Naive thymus-derived CD4-positive, alpha-beta T cell (primary cell): Measurements from ENCODE around the gene RABL6. TPM values are rescaled to one million over a fixed set of nuclear protein-coding genes. Genes with fewer than 3 reads are reported as not detected.
A peak's percentile ranks its signal among the peaks of the same experiment; 100 is the strongest.
"Not testable (repeated sequence)": the region's sequence is repeated elsewhere in the genome, so short reads cannot be mapped to it uniquely, and the experiment has no call there.

Experiments used
- ATAC-seq: fragments of 150-1000 bp; cut with Tn5 transposase; 2 replicates; pipeline ENCODE4 v1.10.0; 2021; ENCODE audit warnings: mild to moderate bottlenecking, moderate library complexity
- CTCF ChIA-PET: fragments of 350-600 bp; sonication (Branson Sonifier 250); formaldehyde crosslinking; loops from one replicate; lab custom pipeline; 2021; ENCODE audit warnings: antibody characterized with exemption; lab: Charles Lee
- POLR2A ChIA-PET: fragments of 350-600 bp; sonication (Branson Sonifier 250); formaldehyde crosslinking; loops from one replicate; lab custom pipeline; 2021; ENCODE audit warnings: antibody characterized with exemption, inconsistent platforms; lab: Charles Lee
- DNase-seq, 9 donors: peaks; one replicate each; pipeline versions ENCODE4 v3.0.0 to v3.0.0-alpha.2; 2020 to 2022; ENCODE audit warnings: mixed read lengths in 1 of 9
- H3K27ac ChIP-seq: one replicate; pipeline ENCODE4 v1.7.0; 2013; ENCODE audit warnings: mild to moderate bottlenecking, low read depth, low read length, moderate library complexity
- H3K27me3 ChIP-seq, 2 donors: one replicate each; pipeline ENCODE4 v1.7.0; 2013; ENCODE audit warnings: low read length in 2 of 2, mild to moderate bottlenecking in 2 of 2, moderate library complexity in 2 of 2; ENCODE audit not compliant: control insufficient read depth in 2 of 2, insufficient read depth in 2 of 2
- H3K36me3 ChIP-seq, 3 experiments: 1 replicate in 2 of 3; 2 replicates in 1 of 3; pipeline ENCODE4 v1.7.0; 2013; ENCODE audit warnings: low read length in 3 of 3, mild to moderate bottlenecking in 3 of 3, moderate library complexity in 1 of 3; ENCODE audit not compliant: insufficient read depth in 3 of 3, control insufficient read depth in 2 of 3
- H3K4me1 ChIP-seq, 2 donors: one replicate each; pipeline ENCODE4 v1.7.0; 2013; ENCODE audit warnings: low read length in 2 of 2, mild to moderate bottlenecking in 2 of 2, moderate library complexity in 1 of 2; ENCODE audit not compliant: control insufficient read depth in 2 of 2, insufficient read depth in 2 of 2
- H3K4me3 ChIP-seq: 2 replicates; pipeline ENCODE4 v1.7.0; 2013; ENCODE audit warnings: mild to moderate bottlenecking, low read length
- H3K9me3 ChIP-seq, 3 experiments: 1 replicate in 2 of 3; 2 replicates in 1 of 3; pipeline ENCODE4 v1.7.0; 2013; ENCODE audit warnings: low read length in 3 of 3; ENCODE audit not compliant: control insufficient read depth in 2 of 3
- H3K27ac Mint-ChIP-seq, 9 donors: one replicate each; pipeline ENCODE4 v1.8.0; 2020 to 2022; ENCODE audit warnings: mixed read lengths in 9 of 9, mild to moderate bottlenecking in 8 of 9, moderate library complexity in 5 of 9, inconsistent platforms in 2 of 9
- H3K27me3 Mint-ChIP-seq, 5 donors: one replicate each; pipeline ENCODE4 v1.8.0; 2021 to 2022; ENCODE audit warnings: mixed read lengths in 5 of 5, mild to moderate bottlenecking in 1 of 5
- H3K36me3 Mint-ChIP-seq, 5 donors: one replicate each; pipeline ENCODE4 v1.8.0; 2020 to 2022; ENCODE audit warnings: mixed read lengths in 5 of 5, mild to moderate bottlenecking in 3 of 5, inconsistent platforms in 1 of 5
- H3K4me1 Mint-ChIP-seq, 7 donors: one replicate each; pipeline ENCODE4 v1.8.0; 2020 to 2022; ENCODE audit warnings: mixed read lengths in 7 of 7, mild to moderate bottlenecking in 3 of 7, inconsistent platforms in 1 of 7
- H3K4me3 Mint-ChIP-seq, 10 donors: one replicate each; pipeline ENCODE4 v1.8.0; 2020 to 2022; ENCODE audit warnings: mild to moderate bottlenecking in 10 of 10, mixed read lengths in 10 of 10, moderate library complexity in 6 of 10, inconsistent platforms in 2 of 10
- H3K9me3 Mint-ChIP-seq, 11 donors: one replicate each; pipeline ENCODE4 v1.8.0; 2020 to 2022; ENCODE audit warnings: mixed read lengths in 11 of 11, mild to moderate bottlenecking in 4 of 11, inconsistent platforms in 1 of 11, moderate library complexity in 1 of 11
- intact Hi-C, 2 donors: fragments of 100-400 bp; cut with micrococcal nuclease; formaldehyde crosslinking; loops; one replicate each; pipeline ENCODE4 v1.15.1; 2023
- polyA plus RNA-seq, 2 donors: library from polyadenylated mRNA; unstranded; fragments of 300-500 nt; fragmentation: Illumina TruSeq; gene quantifications; one replicate each; pipeline ENCODE4 v1.2.3, GENCODE V29; 2021
- total RNA-seq, 6 experiments: library from RNA in 5 of 6; stranded (reverse) in 5 of 6; gene quantifications; 1 replicate in 5 of 6; 2 replicates in 1 of 6; pipeline ENCODE4 v1.2.3 and lab custom pipeline; 2021 to 2026

The RABL6 gene
- total and polyA plus RNA-seq, 7 experiments from 2014 or later, result 9.4 to 100 (median 60.7) TPM

GRCh38 chr9:136765745-136766409 is 41.9 kb upstream of the RABL6 start:
- intact Hi-C loops, H3K4me3 Mint-ChIP-seq, H3K4me3 ChIP-seq, H3K36me3 Mint-ChIP-seq, H3K9me3 ChIP-seq, H3K36me3 ChIP-seq, DNase-seq, H3K27ac ChIP-seq, H3K4me1 ChIP-seq, ATAC-seq, CTCF ChIA-PET, H3K27ac Mint-ChIP-seq, H3K27me3 ChIP-seq, H3K9me3 Mint-ChIP-seq, POLR2A ChIA-PET: not testable (repeated sequence)
- peaks cover 1 to 22% (median 13%) of the 10 kb centered on the region in 5 donors for H3K27me3 Mint-ChIP-seq
- peaks cover 0 to 12% (median 0%) of the 10 kb centered on the region in 7 donors for H3K4me1 Mint-ChIP-seq

- H3K9me3 Mint-ChIP-seq, H3K27ac ChIP-seq, H3K4me1 Mint-ChIP-seq, H3K9me3 ChIP-seq, ATAC-seq, POLR2A ChIA-PET, H3K36me3 Mint-ChIP-seq, H3K4me3 ChIP-seq, intact Hi-C loops, CTCF ChIA-PET, H3K27me3 ChIP-seq, H3K36me3 ChIP-seq, H3K4me1 ChIP-seq: not testable (repeated sequence)
- peak in 1 of 9 donors; percentile 51 for DNase-seq
- Mint-ChIP-seq H3K27ac (peak overlapping the region in 1 of 9 donors; percentile 16), H3K27me3 (peaks cover 0 to 22% (median 13%) of the 10 kb centered on the region in 5 donors), H3K4me3 (peak overlapping the region in 2 of 10 donors; percentile 10 to 18)
Observed at GRCh38 chr9:136766410-136767120, 41.2 kb upstream of the RABL6 start.

- H3K4me1 Mint-ChIP-seq, result peaks cover 0 to 10% (median 5%) of the 10 kb centered on the region in 7 donors
- H3K9me3 ChIP-seq, result peaks cover 0 to 10% (median 0%) of the 10 kb centered on the region in 3 experiments
- POLR2A ChIA-PET, result no interaction called here
- H3K4me3 ChIP-seq, result no peak overlapping the region
- no peak overlapping the region for H3K27ac Mint-ChIP-seq
- H3K4me1 ChIP-seq, result no peaks in the 10 kb centered on the region
- ATAC-seq (peak; percentile 90), DNase-seq (peak in 7 of 9 donors; percentile 26 to 63 (median 37))
- peaks cover 0 to 11% (median 5%) of the 10 kb centered on the region in 11 donors for H3K9me3 Mint-ChIP-seq
- H3K36me3 ChIP-seq, result no peaks in the 10 kb centered on the region
- no peaks in the 10 kb centered on the region for H3K27me3 ChIP-seq
- no peak overlapping the region for H3K27ac ChIP-seq
- CTCF ChIA-PET, result interaction anchor here (0.6 kb wide), 1 partner anchor 95 kb away, joined by 3 read pairs; no protein-coding TSS in a partner anchor
- H3K4me3 Mint-ChIP-seq, result peak overlapping the region in 2 of 10 donors; percentile 38 to 47
- H3K36me3 Mint-ChIP-seq, result peaks cover 0 to 5% (median 0%) of the 10 kb centered on the region in 5 donors
- intact Hi-C loops, result loop anchor here in 1 of 2 donors (2.0 kb wide), 1 partner anchor 15 kb away; no protein-coding TSS in a partner anchor
- H3K27me3 Mint-ChIP-seq, result peaks cover 0 to 22% (median 17%) of the 10 kb centered on the region in 5 donors
Observed at GRCh38 chr9:136769710-136770191, 38.0 kb upstream of the RABL6 start.

GRCh38 chr9:136771907-136772415 is 35.8 kb upstream of the RABL6 start:
- CTCF ChIA-PET, result interaction anchor here (0.7 to 1.2 kb wide), 2 partner anchors 12 to 292 kb away, joined by 3 to 6 read pairs; no protein-coding TSS in a partner anchor
- POLR2A ChIA-PET, result no interaction called here

GRCh38 chr9:136773386-136774044 is 34.2 kb upstream of the RABL6 start:
- H3K27ac ChIP-seq, result no peak overlapping the region
- H3K9me3 ChIP-seq, result peaks cover 0 to 10% (median 0%) of the 10 kb centered on the region in 3 experiments
- peaks cover 5 to 14% (median 13%) of the 10 kb centered on the region in 5 donors for H3K27me3 Mint-ChIP-seq
- H3K36me3 ChIP-seq, result no peaks in the 10 kb centered on the region
- no peak overlapping the region for H3K4me3 Mint-ChIP-seq
- POLR2A ChIA-PET, result no interaction called here
- H3K9me3 Mint-ChIP-seq, result peaks cover 0 to 11% (median 5%) of the 10 kb centered on the region in 11 donors
- H3K36me3 Mint-ChIP-seq, result peaks cover 0 to 5% (median 0%) of the 10 kb centered on the region in 5 donors
- H3K27me3 ChIP-seq, result no peaks in the 10 kb centered on the region
- CTCF ChIA-PET, result no interaction called here
- intact Hi-C loops, result no loop called here
- DNase-seq (no peak), ATAC-seq (peak; percentile 54)
- no peaks in the 10 kb centered on the region for H3K4me1 ChIP-seq
- peaks cover 0 to 6% (median 3%) of the 10 kb centered on the region in 7 donors for H3K4me1 Mint-ChIP-seq
- no peak overlapping the region for H3K27ac Mint-ChIP-seq
- H3K4me3 ChIP-seq, result no peak overlapping the region

More at GRCh38 chr9:136771907-136772415, 35.8 kb upstream of the RABL6 start:
- DNase-seq (no peak), ATAC-seq (no peak)
- H3K27ac ChIP-seq, result no peak overlapping the region
- H3K36me3 ChIP-seq, result no peaks in the 10 kb centered on the region
- Mint-ChIP-seq H3K36me3 (peaks cover 0 to 5% (median 0%) of the 10 kb centered on the region in 5 donors), H3K27ac (no peak overlapping the region), H3K4me3 (no peak overlapping the region), H3K27me3 (peaks cover 0 to 15% (median 12%) of the 10 kb centered on the region in 5 donors), H3K9me3 (peaks cover 0 to 11% (median 5%) of the 10 kb centered on the region in 11 donors), H3K4me1 (peaks cover 0 to 6% (median 3%) of the 10 kb centered on the region in 7 donors)
- no peak overlapping the region for H3K4me3 ChIP-seq
- no peaks in the 10 kb centered on the region for H3K27me3 ChIP-seq
- intact Hi-C loops, result loop anchor here in 1 of 2 donors (2.0 kb wide), 1 partner anchor 13 kb away; no protein-coding TSS in a partner anchor
- peaks cover 0 to 10% (median 0%) of the 10 kb centered on the region in 3 experiments for H3K9me3 ChIP-seq
- H3K4me1 ChIP-seq, result no peaks in the 10 kb centered on the region
